Epithelial cell of esophagus (primary cell): ENCODE results near the gene TSPAN18.

Experiments used
- DNase-seq: peaks from one replicate; pipeline ENCODE4 v3.0.0; 2010; ENCODE audit warnings: low read depth
- H3K4me3 ChIP-seq: 2 replicates; pipeline ENCODE4 v1.5.1; 2011; ENCODE audit warnings: mild to moderate bottlenecking, low read length, control low read depth
- CTCF ChIP-seq: IDR thresholded peaks from 2 replicates; pipeline ENCODE4 v1.5.1; 2011; ENCODE audit warnings: low read depth, mild to moderate bottlenecking, low read length, control low read depth, inconsistent platforms; ENCODE audit not compliant: insufficient read depth; ENCODE audit errors: missing control alignments

Gene TSPAN18

GRCh38 chr11:44761551-44761961 is 34.8 kb downstream of the TSPAN18 start:
- no peak overlapping the region for H3K4me3 ChIP-seq
- TF ChIP-seq CTCF, result no peak

GRCh38 chr11:44763121-44763820 is 36.5 kb downstream of the TSPAN18 start:
- DNase-seq, result no peak
- no peak overlapping the region for H3K4me3 ChIP-seq
- no peak for TF ChIP-seq CTCF

More at GRCh38 chr11:44761551-44761961, 34.8 kb downstream of the TSPAN18 start:
- DNase-seq, result no peak

GRCh38 chr11:44764583-44764982 is 37.8 kb downstream of the TSPAN18 start:
- no peak for DNase-seq
- no peak for TF ChIP-seq CTCF
- H3K4me3 ChIP-seq, result no peak overlapping the region

- TF ChIP-seq CTCF, result no peak
- H3K4me3 ChIP-seq, result no peak overlapping the region
- no peak for DNase-seq
Measured at GRCh38 chr11:44765026-44765595, 38.3 kb downstream of the TSPAN18 start.

GRCh38 chr11:44765676-44766075 is 38.9 kb downstream of the TSPAN18 start:
- no peak for DNase-seq
- H3K4me3 ChIP-seq, result no peak overlapping the region
- no peak for TF ChIP-seq CTCF

GRCh38 chr11:44766112-44766971 is 39.6 kb downstream of the TSPAN18 start:
- no peak for TF ChIP-seq CTCF
- H3K4me3 ChIP-seq, result no peak overlapping the region
- DNase-seq, result no peak
